Esophagus (tissue), 2 donors: ENCODE data around the gene UBXN11. TPM values are rescaled to one million over a fixed set of nuclear protein-coding genes. Genes with fewer than 3 reads are reported as not detected.

Experiments
- H3K27ac ChIP-seq, 2 donors: one replicate each; pipeline ENCODE4 v1.5.1; 2013; ENCODE audit warnings: low read depth in 2 of 2, mild to moderate bottlenecking in 2 of 2, inconsistent platforms in 1 of 2, low read length in 1 of 2, moderate library complexity in 1 of 2
- H3K27me3 ChIP-seq, 2 donors: one replicate each; pipeline ENCODE4 v1.6.1; 2013; ENCODE audit warnings: low read length in 2 of 2, control low read depth in 1 of 2, mild to moderate bottlenecking in 1 of 2; ENCODE audit not compliant: insufficient read depth in 2 of 2, control insufficient read depth in 1 of 2
- H3K36me3 ChIP-seq, 2 donors: one replicate each; pipeline ENCODE4 v1.6.1; 2013; ENCODE audit warnings: low read length in 1 of 2; ENCODE audit not compliant: control insufficient read depth in 2 of 2, insufficient read depth in 2 of 2
- H3K4me1 ChIP-seq, 2 donors: one replicate each; pipeline ENCODE4 v1.6.1; 2013; ENCODE audit warnings: low read length in 1 of 2; ENCODE audit not compliant: control insufficient read depth in 2 of 2, insufficient read depth in 2 of 2
- H3K4me3 ChIP-seq, 2 donors: one replicate each; pipeline ENCODE4 v1.5.1; 2013; ENCODE audit warnings: low read length in 2 of 2, mild to moderate bottlenecking in 2 of 2, low read depth in 1 of 2, moderate library complexity in 1 of 2
- H3K9me3 ChIP-seq, 2 donors: one replicate each; pipeline ENCODE4 v1.6.1; 2013; ENCODE audit warnings: mild to moderate bottlenecking in 2 of 2, low read depth in 1 of 2, low read length in 1 of 2, moderate library complexity in 1 of 2; ENCODE audit not compliant: control insufficient read depth in 2 of 2, insufficient read depth in 1 of 2
- WGBS, 2 donors: extraction: QIAGEN DNeasy Blood & Tissue Kit; methylation state at CpG; one replicate each; pipeline ENCODE4 v1.1.7; 2013; 5-methylcytosine and 5-hydroxymethylcytosine counted together
- polyA plus RNA-seq, 2 donors: library from polyadenylated mRNA; stranded (reverse); fragments of 200-250 nt; gene quantifications; one replicate each; pipeline ENCODE4 v1.2.3, GENCODE V29; 2013
- donor health status: healthy with polysubstance abuse.
- donor health status: Bipolar disorder and iron deficiency.

The UBXN11 gene
- polyA plus RNA-seq, 2 donors = 10.1 to 16.0 TPM

DNA sequence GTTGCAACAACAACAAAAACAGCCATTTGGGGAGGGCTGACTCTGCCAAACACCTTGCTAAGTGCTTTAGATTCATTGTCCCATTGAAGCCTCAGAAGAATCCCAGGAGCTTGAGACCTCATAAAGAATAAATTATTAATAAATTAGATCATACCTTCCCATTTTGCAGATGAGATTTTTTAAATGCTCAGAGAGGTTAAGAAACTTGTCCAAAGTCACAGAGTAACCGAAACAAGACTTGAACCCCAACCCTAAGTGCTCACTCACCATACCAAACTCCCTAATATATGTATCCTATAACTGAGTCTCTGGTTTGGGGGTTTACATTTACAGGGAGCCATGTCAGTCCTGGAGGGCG, 43.9 kb upstream of the UBXN11 start:
- H3K9me3 ChIP-seq = no peaks in the 10 kb centered on the region
- H3K4me1 ChIP-seq = peaks cover 3 to 15% of the 10 kb centered on the region in 2 donors
- H3K36me3 ChIP-seq = peaks cover 0 to 11% of the 10 kb centered on the region in 2 donors
- H3K4me3 ChIP-seq = peak overlapping the region in 1 of 2 donors; percentile 88
- peak overlapping the region; percentile 60 to 98 for H3K27ac ChIP-seq
- WGBS, 2 donors = 83 to 84% methylated on average over 2 of the region's 2 CpGs
- H3K27me3 ChIP-seq = no peaks in the 10 kb centered on the region

DNA sequence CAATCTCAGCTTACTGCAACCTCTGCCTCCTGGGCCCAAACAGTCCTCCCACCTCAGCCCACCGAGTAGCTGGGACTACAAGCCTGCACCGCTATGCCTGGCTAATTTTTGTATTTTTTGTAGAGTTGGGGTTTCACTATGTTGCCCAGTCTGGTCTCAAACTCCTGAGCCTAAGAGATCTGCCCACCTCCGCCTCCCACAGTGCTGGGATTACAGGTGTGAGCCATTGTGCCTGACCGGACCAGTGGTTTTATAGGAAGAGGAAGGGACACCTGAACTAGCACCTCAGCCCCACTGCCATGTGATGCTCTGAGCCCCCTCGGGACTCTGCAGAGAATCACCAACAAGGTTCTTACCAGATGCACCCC, 43.4 kb upstream of the UBXN11 start:
- Histone ChIP-seq H3K27ac (peak overlapping the region; percentile 1 to 77), H3K9me3 (no peaks in the 10 kb centered on the region), H3K27me3 (no peaks in the 10 kb centered on the region), H3K4me3 (peak overlapping the region in 1 of 2 donors; percentile 88), H3K4me1 (peaks cover 3 to 12% of the 10 kb centered on the region in 2 donors), H3K36me3 (peaks cover 0 to 11% of the 10 kb centered on the region in 2 donors)
- 89 to 91% methylated on average over 5 of the region's 5 CpGs for WGBS, 2 donors

DNA sequence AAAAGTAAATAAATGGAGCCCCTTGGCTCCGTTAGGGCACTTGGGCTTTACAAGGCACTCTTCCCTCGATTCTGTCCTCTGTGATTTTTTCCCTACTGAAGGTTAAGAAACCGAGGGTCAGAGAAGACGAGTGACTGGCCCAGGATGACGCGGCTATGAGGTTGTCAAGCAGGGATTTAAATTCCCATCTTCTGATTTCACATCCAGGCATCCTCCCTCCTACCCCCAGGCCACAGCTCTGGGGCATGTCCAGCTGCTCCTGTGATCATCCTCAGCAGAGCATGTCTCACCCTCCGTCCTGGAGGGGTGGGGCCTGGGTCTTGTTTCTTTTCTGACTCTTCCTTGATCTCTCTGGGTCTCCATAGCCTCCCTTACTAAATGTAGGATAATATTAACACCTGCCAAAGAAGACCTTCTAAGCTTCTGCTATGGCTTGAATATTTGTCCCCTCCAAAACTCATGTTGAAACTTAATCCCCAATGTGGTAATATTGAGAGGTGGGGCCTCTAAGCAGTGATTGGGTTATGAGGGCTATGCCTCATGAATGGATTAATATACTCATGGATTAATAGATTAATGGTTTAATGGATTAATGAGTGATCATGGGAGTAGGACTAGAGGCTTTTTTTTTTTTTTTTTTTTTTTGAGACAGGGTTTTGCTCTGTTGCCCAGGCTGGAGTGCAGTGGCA, 42.9 kb upstream of the UBXN11 start:
- H3K27me3 ChIP-seq = no peaks in the 10 kb centered on the region
- WGBS, 2 donors = 76 to 85% methylated on average over 7 of the region's 7 CpGs
- no peak overlapping the region for H3K4me3 ChIP-seq
- H3K36me3 ChIP-seq = peaks cover 0 to 16% of the 10 kb centered on the region in 2 donors
- peak overlapping the region; percentile 32 to 38 for H3K27ac ChIP-seq
- H3K9me3 ChIP-seq = no peaks in the 10 kb centered on the region
- peaks cover 3 to 7% of the 10 kb centered on the region in 2 donors for H3K4me1 ChIP-seq

DNA sequence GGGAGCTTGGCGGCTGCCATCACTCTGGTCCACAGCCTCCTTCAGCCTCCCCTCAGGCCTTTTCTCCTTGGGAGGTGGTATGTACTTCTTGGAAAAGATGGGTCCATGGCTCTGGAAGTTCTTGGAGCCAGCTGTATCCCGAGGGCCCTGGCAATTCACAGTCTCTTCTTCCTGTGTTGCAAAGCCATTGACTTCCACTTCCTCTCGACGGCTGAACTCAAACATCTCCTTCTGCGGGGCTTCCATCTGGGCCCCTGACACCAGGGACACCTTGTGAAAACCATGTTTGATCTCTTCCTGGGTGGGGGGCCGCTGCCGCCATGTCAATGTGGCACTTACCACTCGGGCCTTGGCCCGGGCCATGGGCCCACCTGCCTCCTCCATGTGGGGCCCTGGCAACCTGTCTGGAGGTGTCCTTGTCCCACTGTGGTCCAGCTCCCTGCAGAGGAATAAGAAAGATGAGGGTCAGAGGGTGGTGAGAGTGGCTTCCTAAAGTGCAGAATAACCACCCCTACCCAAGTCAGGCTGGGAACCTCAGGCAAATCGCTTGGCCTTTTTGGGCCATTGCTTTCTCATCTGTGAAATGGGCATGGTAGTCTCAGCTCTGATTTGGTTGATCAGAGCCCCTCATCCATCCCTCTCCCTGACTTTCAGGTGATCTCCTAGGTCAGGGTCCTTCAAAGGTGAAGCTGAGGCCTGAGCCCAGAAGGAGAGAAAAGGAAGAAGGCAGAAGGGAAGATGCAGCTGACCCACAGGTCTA, 40.0 kb upstream of the UBXN11 start:
- H3K4me1 ChIP-seq = peaks cover 0 to under 1% of the 10 kb centered on the region in 2 donors
- H3K27me3 ChIP-seq = no peaks in the 10 kb centered on the region
- H3K36me3 ChIP-seq = peaks cover 0 to 31% of the 10 kb centered on the region in 2 donors
- no peaks in the 10 kb centered on the region for H3K9me3 ChIP-seq
- no peak overlapping the region for H3K27ac ChIP-seq
- WGBS, 2 donors = 72 to 77% methylated on average over 10 of the region's 10 CpGs
- no peak overlapping the region for H3K4me3 ChIP-seq

DNA sequence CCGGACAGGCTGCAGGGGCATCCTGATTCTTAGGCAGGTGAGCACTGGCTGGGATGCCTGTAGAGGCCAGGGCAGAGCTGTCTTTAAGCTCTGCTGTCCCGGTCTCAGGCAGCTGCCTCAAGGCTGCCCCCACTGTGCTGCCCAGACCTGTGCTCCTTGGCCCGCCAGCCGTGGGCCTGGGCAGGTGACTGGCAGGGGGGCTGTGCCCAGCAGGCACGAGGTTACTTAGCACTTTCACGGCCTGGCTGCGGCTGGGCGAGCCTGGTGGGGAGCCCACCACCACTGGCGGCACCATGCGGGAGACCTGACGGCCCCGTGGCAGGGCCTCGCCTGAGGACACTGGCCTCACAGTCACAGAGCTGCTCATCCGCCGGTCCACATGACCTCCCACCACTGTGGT, 39.3 kb upstream of the UBXN11 start:
- no peaks in the 10 kb centered on the region for H3K9me3 ChIP-seq
- peaks cover 0 to 31% of the 10 kb centered on the region in 2 donors for H3K36me3 ChIP-seq
- H3K27ac ChIP-seq = no peak overlapping the region
- H3K4me3 ChIP-seq = no peak overlapping the region
- H3K4me1 ChIP-seq = no peaks in the 10 kb centered on the region
- 79 to 80% methylated on average over 14 to 15 of the region's 15 CpGs for WGBS, 2 donors
- H3K27me3 ChIP-seq = no peaks in the 10 kb centered on the region

DNA sequence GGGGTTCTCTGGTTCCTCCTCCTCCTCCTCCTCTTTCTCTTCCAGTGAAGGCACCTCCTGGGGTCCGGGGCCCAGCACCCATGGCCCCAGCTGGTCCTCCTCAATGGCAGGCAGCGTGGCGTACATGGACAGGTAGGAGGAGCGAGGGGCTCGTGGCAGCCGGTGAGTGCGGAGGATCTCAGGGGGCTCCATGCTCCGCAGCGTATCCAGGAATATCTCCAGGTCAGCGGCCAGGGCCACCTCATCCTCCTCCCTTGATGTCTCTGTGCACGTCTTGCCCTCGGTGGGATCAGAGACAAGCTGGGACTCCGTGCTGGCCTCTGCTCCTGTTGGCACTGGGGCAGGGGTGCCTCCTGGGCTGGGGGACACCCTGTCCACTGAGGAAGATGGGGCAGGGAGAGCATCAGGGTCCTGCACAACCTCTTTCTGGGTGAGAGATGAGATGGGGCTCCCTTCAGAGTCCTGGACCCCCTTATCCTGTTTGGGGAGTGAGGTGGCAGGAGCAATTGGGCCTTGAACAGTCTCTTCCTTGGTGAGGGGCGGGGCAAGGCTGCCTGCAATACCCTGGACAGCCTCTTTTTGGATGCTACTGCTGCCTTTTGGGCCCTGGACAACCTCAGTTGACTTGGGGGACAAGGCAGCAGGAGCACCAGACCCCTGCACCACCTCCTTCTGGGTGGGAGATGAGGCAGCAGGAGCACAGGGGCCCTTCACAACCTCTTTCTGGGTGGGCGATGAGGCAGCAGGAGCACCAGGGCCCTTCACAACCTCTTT, 37.9 kb upstream of the UBXN11 start:
- Histone ChIP-seq H3K9me3 (no peaks in the 10 kb centered on the region), H3K4me3 (no peak overlapping the region), H3K36me3 (peaks cover 0 to 34% of the 10 kb centered on the region in 2 donors), H3K27ac (no peak overlapping the region), H3K27me3 (no peaks in the 10 kb centered on the region), H3K4me1 (no peaks in the 10 kb centered on the region)
- 89 to 94% methylated on average over 15 of the region's 15 CpGs for WGBS, 2 donors

DNA sequence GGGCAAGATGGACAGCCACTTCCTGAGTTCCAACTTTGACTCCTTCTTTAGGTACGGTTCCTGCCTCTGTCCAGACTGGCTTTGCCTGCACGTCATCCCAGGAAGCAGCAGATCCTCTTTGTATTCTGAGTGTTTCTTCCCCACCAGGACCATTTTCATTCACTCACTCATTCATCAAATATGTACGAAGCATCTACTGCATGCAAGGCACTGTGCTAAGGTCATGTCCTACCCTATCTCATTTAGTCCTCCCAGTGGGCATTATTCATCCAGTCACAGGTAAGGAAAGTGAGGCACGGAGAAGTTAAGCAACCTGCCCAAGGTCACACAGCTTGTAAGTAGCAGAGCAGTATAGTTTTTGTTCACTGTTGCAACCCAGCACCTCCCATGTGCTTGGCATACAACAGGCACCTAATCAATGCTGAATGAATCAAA, 33.6 kb upstream of the UBXN11 start:
- Histone ChIP-seq H3K9me3 (no peaks in the 10 kb centered on the region), H3K27ac (no peak overlapping the region), H3K36me3 (peaks cover 0 to 35% of the 10 kb centered on the region in 2 donors), H3K27me3 (no peaks in the 10 kb centered on the region), H3K4me3 (no peak overlapping the region), H3K4me1 (peaks cover 4 to 10% of the 10 kb centered on the region in 2 donors)
- WGBS, 2 donors = 67 to 70% methylated on average over 4 of the region's 4 CpGs

DNA sequence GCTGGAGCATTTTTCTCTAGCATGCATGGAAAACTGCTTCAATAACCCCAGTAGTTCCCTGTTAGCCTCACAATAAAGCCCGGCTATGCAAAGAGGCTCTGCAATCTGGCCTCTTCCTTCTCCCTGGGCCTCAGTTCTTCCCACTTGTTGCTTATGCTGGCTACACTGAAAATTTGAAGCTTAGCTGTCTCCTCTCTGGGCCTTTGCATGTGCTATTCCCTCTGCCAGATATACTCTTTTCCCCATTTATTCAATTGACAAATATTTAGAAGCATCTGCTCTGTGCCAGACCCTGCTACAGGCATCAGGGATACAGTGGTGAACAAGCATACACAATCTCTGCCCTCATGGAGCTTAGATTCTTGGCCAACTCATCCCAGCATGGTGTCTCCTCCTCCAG, 32.2 kb upstream of the UBXN11 start:
- Histone ChIP-seq H3K36me3 (peaks cover 0 to 24% of the 10 kb centered on the region in 2 donors), H3K9me3 (no peaks in the 10 kb centered on the region), H3K4me1 (peaks cover 4 to 10% of the 10 kb centered on the region in 2 donors), H3K27me3 (no peaks in the 10 kb centered on the region), H3K27ac (no peak overlapping the region), H3K4me3 (no peak overlapping the region)
- WGBS, 2 donors = 83 to 89% methylated on average over 1 of the region's 1 CpG

DNA sequence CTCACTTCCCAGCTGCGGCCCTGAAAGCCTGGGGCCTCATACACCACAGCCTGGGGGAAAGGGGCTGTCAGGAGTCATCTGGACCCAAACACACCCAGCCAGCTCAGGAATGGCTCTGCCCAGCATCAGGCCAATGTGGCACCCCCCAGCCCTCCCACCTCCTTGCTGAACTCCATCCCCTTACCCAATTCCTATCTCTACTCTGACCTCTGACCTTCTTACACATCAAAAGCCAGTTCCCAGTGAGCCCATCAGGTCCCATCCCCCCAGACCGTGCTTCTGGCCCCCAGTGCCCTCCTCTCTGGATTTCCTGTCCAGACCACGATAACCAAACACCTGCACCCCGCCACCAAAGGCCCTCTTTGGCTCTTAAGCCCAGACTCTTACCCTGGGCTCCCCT, 31.2 kb upstream of the UBXN11 start:
- H3K27me3 ChIP-seq = no peaks in the 10 kb centered on the region
- H3K9me3 ChIP-seq = no peaks in the 10 kb centered on the region
- peaks cover 0 to 18% of the 10 kb centered on the region in 2 donors for H3K36me3 ChIP-seq
- WGBS, 2 donors = 79 to 81% methylated on average over 4 of the region's 4 CpGs
- H3K4me3 ChIP-seq = no peak overlapping the region
- H3K4me1 ChIP-seq = peaks cover 4 to 10% of the 10 kb centered on the region in 2 donors
- peak overlapping the region in 1 of 2 donors; percentile 27 for H3K27ac ChIP-seq
